HG03432 (cell line): ENCODE results near the gene ETS1.

ENCODE experiments used
- ATAC-seq: cut with Tn5 transposase; IDR thresholded peaks from one replicate; pipeline ENCODE4 v1.9.1; 2021; ENCODE audit warnings: mild to moderate bottlenecking, moderate library complexity; ENCODE audit not compliant: unreplicated experiment

The ETS1 gene

DNA sequence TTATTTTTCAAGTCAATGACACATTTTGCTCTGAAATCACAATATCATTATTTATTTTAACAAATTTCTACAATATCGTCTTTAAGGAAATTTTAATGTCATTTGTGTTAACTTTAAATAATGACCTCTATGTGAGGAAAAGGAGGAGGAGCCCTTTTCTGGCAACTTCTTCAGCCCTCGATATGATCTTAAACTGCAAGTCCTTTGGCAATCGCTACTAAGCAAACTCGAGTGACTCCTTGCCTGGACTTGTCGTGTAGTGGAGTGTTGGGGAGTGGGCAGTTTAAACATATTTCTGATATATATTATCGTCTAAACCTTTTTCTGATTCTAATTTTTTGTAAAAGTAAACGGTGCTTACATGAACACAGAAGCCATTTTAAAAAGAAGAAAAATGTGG, 16.7 kb downstream of the ETS1 start:
- ATAC-seq = no peak

DNA sequence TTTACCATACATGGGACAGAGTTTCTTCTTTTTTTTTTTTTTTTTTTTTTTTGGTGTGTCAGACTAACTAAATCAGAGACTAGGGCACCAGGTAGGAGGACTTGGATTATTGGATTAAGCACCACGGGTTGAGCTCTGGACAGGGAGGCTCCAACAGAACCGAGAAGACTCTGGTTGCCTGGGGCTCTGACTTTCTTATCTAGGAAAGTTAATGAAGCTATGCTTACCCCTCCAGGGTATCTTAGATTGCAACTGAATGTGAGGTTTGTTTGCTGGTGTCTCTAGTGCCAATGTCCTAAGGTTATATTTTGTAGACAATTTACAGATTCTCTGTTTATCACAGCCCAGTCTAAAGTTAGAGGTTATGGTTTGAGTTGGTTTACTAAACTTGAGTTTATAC, 18.1 kb downstream of the ETS1 start:
- ATAC-seq = no peak

DNA sequence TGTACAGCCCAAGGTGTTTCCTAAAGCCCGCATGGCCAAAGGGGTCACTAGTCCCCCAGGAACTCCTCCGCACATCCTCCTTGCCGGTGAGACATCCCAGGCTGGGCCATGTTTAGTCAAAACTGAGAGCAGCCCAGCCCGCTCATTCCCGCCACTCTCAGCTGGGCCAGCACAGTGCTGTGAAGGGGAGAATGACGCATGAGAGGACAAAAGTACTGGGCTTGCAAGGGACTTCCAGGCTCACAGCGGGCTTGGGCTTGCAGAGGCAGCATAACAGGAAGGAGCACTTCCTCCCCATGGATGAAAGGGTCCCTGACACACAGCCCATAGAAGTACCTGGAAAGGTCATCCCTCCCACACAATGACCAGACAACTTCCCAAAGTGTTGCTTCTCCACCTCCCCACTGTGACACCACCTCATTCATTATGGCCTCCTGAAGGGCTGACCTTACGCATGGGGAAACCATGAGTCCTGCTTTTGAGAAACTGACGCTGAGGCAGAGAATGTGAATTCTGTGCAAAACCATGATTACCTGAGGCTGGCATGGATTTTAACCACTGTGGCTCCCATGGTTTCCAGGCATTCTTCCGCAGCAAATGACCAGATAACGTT, 19.1 kb downstream of the ETS1 start:
- no peak for ATAC-seq

DNA sequence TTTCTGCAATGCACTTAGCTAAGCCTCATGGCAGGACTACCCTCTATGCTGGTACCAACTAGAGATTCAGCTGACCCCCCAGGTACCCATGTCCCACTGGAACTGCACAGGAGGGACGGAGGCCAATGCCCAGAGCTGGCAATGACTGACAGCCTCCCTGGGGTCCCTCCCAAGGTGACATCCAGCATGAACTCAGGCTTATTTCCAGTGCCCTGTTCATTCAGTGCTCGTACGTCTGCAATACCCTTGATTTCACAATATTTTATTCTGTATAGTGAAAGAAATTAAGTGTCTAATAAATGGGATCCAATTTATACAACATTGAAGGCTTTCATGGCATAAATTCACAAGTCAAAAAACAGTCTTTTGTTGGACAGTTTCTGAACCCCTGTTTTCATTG, 20.2 kb downstream of the ETS1 start:
- no peak for ATAC-seq

DNA sequence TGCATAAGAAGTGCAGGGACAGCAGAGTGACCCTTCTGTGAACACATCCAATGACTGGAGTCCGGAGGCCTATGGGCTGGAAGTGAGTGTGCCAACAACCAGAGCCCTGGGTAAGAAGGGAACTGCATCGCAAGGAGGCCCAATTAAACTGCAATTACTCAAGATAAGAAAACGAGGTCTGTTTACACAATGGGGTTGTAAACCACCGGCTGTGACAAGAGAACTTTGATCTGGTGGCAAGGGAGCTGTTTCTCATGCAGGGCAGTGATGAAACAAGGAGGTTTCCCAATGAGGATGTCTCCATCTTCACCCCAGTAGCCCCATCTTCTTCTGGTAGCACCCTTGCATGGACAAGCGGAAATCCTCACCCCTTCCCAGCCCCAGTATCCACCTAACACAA, 21.5 kb downstream of the ETS1 start:
- no peak for ATAC-seq

DNA sequence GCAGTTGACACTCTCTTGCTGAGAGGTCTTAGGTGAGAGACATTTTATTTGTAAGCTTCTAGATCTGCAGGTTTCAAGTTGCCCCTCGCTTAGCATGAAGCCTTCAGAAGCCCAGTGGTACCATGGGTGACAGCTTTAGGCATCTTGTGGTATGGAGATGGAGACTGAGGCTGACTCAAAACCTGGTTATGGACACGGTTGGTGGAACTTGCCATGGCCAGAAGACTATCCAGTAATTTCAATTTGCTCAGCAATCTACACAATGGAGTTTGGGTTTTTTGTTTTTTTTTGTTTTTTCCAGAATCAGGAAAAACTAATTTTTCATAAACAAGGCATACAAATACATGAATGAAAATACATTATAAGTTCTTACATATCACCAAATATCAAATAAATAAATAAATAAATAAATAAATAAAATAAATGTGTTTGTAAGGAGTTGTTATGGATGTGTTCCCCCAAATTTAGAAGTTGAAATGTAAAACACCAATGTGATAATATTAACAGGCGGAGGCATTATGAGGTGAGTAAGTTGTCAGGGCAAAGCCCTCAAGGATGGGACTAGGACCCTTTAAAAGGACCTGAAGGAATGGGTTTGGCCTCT, 22.6 kb downstream of the ETS1 start:
- ATAC-seq = no peak

DNA sequence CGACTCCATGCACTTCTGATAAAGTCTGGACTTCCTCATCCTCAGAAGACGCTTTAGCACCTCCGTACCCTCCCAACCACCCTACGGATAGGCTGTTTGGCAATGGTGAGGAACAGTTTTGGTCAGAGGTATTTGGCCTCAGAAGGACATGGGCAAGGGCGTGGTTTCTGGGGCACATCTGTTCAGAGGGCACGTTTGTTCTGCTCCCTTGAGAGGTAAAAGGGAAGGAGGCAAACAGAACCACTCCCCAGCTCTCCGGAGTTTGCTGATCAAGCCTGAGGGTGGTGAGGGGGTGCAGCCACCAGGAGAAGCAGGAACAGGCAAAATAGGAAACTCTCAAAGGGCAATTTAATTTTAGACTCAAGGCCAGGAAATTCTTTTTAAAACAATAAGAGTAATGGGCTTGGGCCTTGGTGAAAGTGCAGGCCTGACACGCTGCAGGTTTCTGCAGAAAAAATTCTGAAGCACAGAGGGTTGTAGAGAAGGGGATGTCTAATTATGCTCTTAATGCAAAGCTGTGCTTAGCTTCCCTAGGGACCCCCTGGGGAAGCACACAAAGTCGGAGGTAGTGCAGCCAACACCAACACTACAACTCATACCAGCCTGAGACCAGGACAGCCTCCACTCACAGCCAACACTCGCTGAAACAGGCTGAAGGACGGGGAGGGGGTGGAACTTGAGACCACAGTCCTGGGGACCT, 23.3 kb downstream of the ETS1 start:
- ATAC-seq = no peak

DNA sequence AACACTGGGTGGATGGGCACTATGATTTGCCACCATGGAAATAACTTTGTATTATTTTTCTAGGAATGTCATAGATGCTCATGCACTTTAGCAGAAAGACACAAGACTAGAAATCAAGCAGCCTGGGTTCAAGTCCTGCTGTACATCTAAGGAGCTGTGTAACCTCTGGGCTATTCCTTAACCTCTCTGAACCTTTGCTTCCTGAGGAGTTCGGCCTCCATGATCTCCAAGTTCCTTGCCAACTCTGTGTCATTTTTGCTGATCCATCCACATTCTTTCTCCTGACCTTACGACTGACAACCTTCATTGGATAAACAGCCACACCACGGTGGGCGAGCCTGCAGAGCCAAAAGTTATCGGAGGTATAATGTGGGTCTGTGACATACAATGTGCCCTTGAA, 24.1 kb downstream of the ETS1 start:
- ATAC-seq = no peak

DNA sequence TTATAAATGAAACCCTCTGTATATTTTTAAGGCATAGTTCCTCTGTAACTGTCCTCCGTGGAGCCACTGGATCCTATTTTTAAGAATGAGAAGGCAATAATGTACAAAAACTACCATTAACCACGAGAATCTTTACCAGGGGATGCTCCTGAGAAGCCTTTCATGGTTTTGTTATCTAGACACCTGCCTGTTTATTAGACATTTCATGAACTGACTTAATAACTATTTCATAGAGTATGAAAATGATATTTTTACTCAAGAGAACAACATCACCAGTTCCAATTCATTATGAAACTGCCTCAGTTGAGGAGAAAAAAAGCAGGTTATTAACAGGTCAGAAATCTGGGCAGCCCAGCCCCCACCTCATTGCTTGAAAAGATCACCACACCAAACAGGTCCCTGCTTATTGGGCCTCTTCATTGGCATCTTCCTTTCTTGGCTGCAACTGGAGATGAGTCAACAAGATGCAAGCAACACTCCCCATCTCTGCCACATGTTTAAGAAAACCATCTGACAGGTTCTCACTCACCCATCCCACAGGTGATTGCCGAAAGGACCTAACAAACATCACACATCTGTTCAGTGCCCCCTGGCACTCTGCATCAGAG, 27.8 kb downstream of the ETS1 start:
- ATAC-seq = no peak

DNA sequence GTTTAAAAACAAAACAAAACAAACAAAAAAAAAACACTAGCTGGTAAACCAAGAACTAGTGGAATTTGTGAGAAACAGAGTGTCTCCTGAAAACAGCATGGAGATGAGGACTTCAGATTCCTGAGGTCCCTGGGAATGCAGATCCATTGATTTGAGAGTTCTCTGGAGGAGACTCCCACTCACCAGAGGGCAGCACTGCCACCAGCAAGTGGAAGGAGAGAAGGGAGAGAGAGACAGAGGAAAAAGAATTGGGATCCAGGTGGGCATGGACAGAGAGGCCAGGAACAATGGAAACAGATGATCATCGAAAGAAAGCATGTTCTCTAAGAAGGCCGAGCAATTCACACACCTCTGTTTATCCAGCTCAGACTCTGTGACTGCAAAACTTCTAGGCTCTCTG, 31.8 kb downstream of the ETS1 start:
- no peak for ATAC-seq

DNA sequence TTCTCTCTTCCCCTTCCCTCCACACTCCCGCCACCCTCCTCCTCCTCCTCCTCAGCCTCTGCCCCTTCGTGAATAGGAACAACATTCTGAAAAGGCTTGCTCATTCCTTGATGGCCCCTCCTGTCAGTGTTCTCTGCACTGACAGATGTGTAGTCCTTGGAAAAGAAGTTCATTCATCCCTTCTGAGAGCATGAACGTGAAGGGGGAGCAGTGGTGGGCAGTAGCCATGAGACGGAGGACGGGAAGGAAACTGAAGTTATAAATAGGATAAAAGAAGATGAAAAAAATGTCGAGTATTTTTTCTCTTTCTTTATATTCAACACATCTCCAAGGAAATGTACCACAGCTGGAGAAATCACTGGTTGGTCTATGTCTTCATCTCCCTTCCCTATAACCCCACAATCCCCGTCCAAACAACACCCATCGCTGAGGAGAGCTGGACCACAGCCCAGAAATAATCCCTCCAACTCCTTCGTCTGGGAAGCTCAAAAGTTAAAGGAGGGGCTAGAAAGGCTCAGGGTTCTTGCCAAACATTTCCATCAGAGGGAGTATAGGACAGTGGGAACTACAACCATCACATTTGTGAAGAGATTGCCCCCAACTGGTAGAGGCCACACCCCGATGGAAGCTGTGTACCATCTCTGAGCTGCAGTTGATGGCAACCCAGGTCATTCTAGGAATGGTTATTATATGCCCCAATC, 33.5 kb downstream of the ETS1 start:
- ATAC-seq = no peak

DNA sequence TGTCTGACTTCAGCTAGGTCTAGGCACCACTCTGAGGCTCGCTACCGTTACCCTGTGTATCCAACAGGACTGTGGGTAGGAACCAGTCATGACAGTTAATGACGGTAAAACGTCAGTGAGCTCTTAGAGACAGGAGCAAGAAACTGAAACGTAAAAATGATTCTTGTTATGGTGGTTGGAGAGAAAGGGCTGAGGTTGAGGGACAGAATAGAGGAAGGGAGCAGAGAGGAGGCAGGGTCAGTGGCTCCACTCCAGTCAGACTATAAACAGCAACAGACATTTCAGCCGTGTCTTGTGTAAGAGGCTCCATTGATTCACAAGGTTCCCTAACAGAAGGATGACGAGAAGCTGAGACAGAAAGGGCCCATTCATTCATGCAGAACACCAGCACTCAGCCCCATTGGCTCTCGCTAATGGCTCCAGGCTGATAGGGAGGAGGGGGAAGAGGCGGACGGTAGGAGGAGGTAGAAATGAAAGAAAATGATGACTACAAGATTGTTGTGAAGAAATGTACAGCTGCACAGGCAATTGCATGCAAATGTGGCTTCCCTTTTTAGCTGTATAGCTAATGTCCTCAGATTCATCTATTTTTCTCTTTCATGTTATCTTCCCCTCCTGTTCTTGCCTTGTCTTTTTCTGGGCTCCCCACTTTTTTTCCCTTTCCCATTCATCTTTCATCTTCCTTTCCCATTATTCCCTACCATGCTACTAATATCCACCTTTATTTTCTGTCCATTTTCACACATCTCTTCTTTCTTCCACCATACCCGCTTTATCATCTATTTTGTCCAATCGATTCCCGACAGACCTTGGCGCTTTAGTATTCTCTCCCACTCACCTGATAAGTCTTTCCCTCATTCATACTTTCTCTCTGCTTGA, 34.3 kb downstream of the ETS1 start:
- ATAC-seq = peak; percentile 59

DNA sequence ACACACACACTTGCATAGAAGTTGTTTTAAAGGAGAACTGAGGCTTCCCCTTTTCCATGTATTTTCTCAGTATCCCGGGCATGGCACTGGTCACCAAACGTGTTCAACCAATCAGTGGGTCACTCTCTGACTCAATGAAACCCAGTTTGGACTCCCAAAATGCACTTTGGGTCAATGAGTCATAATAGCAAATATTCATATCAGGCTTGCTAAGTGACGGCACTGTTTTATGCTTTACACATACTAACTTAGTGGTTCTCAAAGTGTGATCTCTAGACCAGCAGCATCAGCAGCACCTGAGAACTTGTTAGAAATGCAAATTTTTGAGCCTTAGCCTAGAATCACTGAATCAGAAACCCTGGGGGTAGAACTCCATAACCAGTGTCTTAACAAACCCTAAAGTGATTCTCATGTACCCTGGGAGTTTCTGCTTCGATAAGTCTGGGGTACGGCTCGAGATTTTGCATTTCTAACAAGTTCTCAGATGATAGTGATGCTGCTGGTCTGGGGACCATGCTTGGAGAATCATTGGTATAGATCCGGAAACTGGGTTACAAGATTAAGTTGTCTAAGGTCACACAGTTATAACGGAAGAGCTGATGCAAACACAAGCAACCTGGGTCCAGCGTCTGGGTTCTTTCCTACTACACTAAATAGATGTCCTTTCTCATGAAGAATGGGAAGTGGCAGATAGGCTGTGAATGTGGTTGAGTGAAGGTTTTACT, 35.6 kb downstream of the ETS1 start:
- ATAC-seq = peak; percentile 70

DNA sequence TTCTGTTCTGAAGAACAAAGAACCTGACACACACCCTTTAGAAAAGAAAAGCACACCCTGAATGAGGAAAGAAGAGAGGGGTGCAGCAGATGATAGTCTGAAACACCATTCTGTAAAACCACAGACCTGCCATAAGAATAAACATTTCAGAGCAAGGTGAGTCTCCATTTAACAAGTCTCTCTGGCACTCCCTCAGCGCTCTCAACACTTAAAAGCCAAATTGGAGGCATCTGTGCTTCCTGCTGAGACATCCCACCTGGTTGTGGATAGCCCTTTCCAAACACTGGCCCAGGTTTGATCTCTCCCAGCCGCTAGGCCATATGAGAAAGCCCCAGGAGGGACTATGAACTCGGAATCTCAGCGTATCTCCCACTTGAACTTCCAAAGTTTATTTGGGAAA, 36.3 kb downstream of the ETS1 start:
- no peak for ATAC-seq

DNA sequence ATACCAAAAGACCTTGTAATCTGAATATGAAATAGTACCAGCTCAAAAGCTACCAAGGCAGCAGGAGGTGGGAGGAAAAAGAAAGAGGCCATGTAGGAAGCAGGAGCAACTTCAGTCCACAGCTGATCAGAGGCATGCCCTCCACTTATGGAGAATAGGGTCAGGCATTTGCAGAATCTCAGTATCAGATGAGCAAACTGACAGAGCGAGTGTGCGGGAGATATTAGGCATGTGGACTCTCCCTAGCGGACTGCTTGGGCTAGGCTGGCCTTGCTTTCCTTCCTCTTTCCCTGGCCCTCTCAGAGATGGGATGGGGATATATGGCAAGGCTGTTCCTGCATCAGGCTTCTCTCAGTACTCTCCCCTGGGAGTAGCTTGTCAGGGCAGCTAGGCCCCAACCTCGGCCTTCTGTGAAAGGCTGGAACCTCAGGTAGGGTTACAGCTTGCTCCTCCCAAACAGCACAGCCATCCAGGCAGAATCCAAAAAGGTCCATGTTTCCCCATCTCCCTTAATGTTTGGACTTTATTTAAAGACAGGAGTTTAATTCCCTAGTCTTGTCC, 37.0 kb downstream of the ETS1 start:
- no peak for ATAC-seq

DNA sequence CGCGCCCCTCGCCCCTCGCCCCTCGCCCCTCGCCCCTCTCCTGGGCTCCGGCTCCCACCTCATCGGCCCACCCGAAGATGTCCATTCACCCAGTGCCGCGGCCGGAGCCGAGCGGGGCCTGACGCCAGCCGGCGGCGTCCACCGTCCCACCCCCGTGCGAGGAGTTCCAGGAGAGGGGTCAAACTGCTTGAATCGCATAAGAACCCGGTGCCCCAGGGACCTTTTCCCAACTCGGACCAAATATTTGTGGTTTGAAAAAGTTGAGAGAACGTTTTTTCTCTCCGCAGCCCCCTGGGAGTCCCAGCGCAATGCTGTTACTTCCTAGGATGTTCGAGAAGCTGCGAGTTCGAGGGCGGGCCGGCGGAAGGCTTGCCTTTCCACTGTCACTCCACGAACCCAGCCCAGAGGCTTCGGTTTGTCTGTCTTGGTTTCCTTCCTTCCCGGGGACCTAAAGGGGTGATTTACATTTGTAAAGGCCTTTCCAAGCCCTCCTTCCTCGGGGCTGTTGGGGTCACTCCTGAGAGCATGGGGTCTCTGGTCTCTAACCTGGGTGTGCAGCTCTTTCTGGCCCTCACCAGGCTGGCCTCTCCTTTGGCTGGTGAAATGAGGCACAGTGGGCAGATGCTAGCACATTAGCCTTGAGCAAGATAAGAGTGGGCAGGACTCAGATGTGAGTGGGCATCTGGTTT, 38.0 kb downstream of the ETS1 start:
- no peak for ATAC-seq

DNA sequence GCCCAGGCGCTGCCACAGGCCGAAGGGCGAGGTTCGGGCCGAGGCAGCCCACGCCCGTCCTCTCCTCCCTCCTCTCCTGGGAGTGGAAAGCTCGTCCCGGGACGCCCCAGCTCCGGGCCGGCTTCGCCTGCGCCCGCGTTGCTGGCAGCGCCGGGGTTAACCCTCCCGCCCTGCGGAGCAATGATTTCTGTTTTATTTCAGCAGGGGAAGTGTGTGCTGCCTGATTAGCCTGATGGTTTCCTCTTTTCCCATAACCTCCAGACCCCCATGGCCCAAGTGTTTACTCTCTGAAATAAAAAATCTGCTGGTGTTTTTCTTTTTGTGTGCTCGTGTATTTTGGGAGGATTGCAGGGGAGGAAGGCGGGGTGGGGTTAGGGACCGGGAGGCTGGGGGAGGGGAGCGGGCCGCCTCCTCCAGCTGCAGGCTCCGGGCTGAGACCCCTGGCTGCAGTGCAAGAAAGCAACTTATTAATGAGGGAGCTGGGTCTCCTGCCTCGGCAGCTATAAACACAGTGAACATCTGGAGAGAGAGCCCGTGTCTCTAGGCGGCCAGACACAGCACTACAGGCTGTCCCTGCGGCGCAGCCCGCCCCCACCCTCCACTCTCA, 38.6 kb downstream of the ETS1 start:
- no peak for ATAC-seq

DNA sequence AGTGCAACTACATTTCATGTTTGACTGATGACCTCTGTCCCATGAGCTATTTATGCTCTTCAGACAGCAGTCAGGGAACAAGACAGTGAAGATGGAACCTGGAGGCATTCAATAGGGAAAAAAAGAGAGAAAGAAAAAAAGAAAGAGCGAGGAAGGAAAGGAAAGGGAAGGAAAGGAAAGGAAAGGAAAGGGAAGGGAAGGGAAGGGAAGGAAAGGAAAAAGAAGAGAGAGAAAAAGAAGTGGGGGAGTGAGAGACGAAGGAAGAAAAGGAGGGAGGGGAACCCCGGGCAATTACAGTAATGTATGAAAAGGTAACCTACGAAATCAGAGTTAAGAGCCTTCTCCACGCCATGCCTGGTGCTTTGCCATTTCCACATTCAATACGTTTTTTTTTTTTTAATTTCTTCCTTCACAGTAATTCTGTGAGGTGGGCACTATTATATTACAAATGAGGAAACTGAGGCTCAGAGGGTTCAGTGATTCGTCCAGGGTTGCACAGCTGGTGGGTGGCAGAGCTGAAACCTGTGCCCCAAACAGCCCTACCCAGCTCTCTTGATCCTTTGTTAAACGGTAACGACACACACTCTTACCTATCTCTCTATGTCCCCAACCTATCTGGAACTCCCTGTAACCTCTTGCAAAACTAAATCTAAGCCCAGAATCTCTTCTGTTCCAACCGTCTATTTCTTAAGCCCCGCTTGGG, 39.3 kb downstream of the ETS1 start:
- ATAC-seq = no peak
